Measurements from ENCODE around the gene WFDC1.

The WFDC1 gene

DNA sequence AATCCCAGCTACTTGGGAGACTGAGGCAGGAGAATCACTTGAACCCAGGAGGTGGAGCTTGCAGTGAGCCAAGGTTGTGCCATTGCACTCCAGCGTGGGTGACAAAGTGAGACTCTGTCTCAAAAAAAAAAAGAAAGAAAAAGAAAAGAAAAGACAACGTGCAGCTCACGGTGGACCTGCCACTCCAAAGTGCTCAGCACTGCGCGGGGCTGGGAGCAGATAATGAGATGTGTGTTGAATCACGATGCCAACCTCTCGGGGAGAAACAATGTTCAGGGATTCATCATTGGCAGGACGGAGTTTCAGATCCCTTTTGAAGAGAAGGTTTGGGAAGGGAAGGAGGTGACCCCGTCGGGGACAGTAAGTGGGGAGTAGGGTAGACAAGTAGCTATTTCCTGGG lies 19.2 kb downstream of the WFDC1 start:
- H3K4me1 ChIP-seq (ENCODE audit: insufficient read depth, low read length): no peaks in the 10 kb centered on the region
- no peak overlapping the region for H3K4me3 ChIP-seq (ENCODE audit: low read depth in 1 of 2, low read length in 2 of 2)
- no peak overlapping the region for H3K4me2 ChIP-seq (ENCODE audit: insufficient read depth, low read length)
- no peak for TF ChIP-seq EZH2 (IDR thresholded peaks at IDR 0.05; ENCODE audit: borderline replicate concordance, low read depth, low read length, severe bottlenecking)
- TF ChIP-seq, protein P1, sequence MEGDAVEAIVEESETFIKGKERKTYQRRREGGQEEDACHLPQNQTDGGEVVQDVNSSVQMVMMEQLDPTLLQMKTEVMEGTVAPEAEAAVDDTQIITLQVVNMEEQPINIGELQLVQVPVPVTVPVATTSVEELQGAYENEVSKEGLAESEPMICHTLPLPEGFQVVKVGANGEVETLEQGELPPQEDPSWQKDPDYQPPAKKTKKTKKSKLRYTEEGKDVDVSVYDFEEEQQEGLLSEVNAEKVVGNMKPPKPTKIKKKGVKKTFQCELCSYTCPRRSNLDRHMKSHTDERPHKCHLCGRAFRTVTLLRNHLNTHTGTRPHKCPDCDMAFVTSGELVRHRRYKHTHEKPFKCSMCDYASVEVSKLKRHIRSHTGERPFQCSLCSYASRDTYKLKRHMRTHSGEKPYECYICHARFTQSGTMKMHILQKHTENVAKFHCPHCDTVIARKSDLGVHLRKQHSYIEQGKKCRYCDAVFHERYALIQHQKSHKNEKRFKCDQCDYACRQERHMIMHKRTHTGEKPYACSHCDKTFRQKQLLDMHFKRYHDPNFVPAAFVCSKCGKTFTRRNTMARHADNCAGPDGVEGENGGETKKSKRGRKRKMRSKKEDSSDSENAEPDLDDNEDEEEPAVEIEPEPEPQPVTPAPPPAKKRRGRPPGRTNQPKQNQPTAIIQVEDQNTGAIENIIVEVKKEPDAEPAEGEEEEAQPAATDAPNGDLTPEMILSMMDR (IDR thresholded peaks at IDR 0.05; ENCODE audit: borderline replicate concordance, extremely low read depth, low read length, poor library complexity, severe bottlenecking): no peak
- peaks cover 4% of the 10 kb centered on the region for H3K9me3 ChIP-seq (ENCODE audit: insufficient read depth, low read length, severe bottlenecking)
- H3K79me2 ChIP-seq (ENCODE audit: insufficient read depth, low read length): no peaks in the 10 kb centered on the region
- no peaks in the 10 kb centered on the region; the same call in 1 of the 2 replicates for H4K20me1 ChIP-seq (ENCODE audit: insufficient read depth, low read length)
- H3K27me3 ChIP-seq (ENCODE audit: insufficient read depth, low read length, poor library complexity): no peaks in the 10 kb centered on the region
- ATAC-seq (ENCODE audit: insufficient read depth, low read depth): no peak
- DNase-seq: no peak
- H3K36me3 ChIP-seq (ENCODE audit: insufficient read depth, low read length): no peaks in the 10 kb centered on the region
- no peak overlapping the region for H2AFZ ChIP-seq (ENCODE audit: low read depth, low read length)
- no peak overlapping the region for H3K27ac ChIP-seq (ENCODE audit: low read length)
- H3K9ac ChIP-seq (ENCODE audit: low read depth, low read length): no peak overlapping the region

DNA sequence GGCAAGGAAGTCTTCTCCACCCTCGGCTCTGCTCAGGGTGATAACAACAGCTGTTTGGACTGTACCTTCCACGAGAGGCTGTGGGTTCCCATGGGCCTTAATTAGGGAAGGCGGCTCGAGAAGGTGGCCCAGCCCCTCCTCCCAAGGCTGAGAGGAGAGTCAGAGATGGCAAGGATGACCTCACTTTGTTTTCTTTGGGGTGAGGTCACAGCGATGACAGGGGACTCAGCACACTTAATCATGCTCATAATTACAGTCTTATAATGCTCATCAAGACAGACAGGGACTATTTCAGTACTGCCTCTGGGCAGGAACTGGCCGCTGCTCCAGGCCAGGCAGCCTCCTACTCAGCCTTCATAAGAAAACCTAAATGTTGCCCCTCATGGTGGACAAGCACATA lies 19.7 kb downstream of the WFDC1 start:
- TF ChIP-seq, protein P1 (IDR thresholded peaks at IDR 0.05; ENCODE audit: borderline replicate concordance, extremely low read depth, low read length, poor library complexity, severe bottlenecking): no peak
- no peak for TF ChIP-seq EZH2 (IDR thresholded peaks at IDR 0.05; ENCODE audit: borderline replicate concordance, low read depth, low read length, severe bottlenecking)
- ATAC-seq (ENCODE audit: insufficient read depth, low read depth): no peak
- no peak overlapping the region for H3K27ac ChIP-seq (ENCODE audit: low read length)

DNA sequence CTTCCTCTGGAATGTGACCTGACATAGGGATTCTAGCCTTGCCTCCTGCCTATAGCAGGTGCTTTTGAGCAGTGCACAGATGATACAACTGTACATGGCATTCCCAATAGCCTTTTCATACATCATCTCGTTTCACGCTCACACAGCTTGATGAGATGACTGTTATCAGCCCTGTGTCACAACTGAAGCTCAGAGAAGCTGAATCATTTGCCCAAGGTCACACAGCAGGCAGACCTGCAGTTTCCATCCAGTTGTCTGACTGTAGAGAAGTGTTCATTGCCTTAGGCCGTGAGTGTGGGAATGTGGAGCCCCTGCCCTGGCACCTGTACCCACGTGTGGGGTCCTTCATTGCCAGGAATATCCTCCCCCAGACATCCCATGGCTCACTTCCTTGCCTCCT lies 20.1 kb downstream of the WFDC1 start:
- Histone ChIP-seq H4K20me1 (ENCODE audit: insufficient read depth, low read length) (no peaks in the 10 kb centered on the region), H2AFZ (ENCODE audit: low read depth, low read length) (no peak overlapping the region), H3K27me3 (ENCODE audit: insufficient read depth, low read length, poor library complexity) (no peaks in the 10 kb centered on the region), H3K4me3 (ENCODE audit: low read depth in 1 of 2, low read length in 2 of 2) (no peak overlapping the region), H3K9ac (ENCODE audit: low read depth, low read length) (no peak overlapping the region), H3K9me3 (ENCODE audit: insufficient read depth, low read length, severe bottlenecking) (peaks cover 4% of the 10 kb centered on the region), H3K79me2 (ENCODE audit: insufficient read depth, low read length) (no peaks in the 10 kb centered on the region), H3K4me1 (ENCODE audit: insufficient read depth, low read length) (no peaks in the 10 kb centered on the region), H3K36me3 (ENCODE audit: insufficient read depth, low read length) (no peaks in the 10 kb centered on the region), H3K27ac (ENCODE audit: low read length) (no peak overlapping the region), H3K4me2 (ENCODE audit: insufficient read depth, low read length) (no peak overlapping the region)
- no peak for ATAC-seq (ENCODE audit: insufficient read depth, low read depth)
- TF ChIP-seq, protein P1 (IDR thresholded peaks at IDR 0.05; ENCODE audit: borderline replicate concordance, extremely low read depth, low read length, poor library complexity, severe bottlenecking): no peak
- no peak for TF ChIP-seq EZH2 (IDR thresholded peaks at IDR 0.05; ENCODE audit: borderline replicate concordance, low read depth, low read length, severe bottlenecking)
- no peak for DNase-seq

More for the DNA sequence above, 19.7 kb downstream of the WFDC1 start:
- no peaks in the 10 kb centered on the region for H3K4me1 ChIP-seq (ENCODE audit: insufficient read depth, low read length)
- H3K9me3 ChIP-seq (ENCODE audit: insufficient read depth, low read length, severe bottlenecking): peaks cover 4% of the 10 kb centered on the region
- no peaks in the 10 kb centered on the region for H3K36me3 ChIP-seq (ENCODE audit: insufficient read depth, low read length)
- no peak for DNase-seq
- H3K27me3 ChIP-seq (ENCODE audit: insufficient read depth, low read length, poor library complexity): no peaks in the 10 kb centered on the region
- H4K20me1 ChIP-seq (ENCODE audit: insufficient read depth, low read length): no peaks in the 10 kb centered on the region
- no peak overlapping the region for H3K4me2 ChIP-seq (ENCODE audit: insufficient read depth, low read length)
- H3K79me2 ChIP-seq (ENCODE audit: insufficient read depth, low read length): no peaks in the 10 kb centered on the region
- H3K4me3 ChIP-seq (ENCODE audit: low read depth in 1 of 2, low read length in 2 of 2): no peak overlapping the region
- no peak overlapping the region for H2AFZ ChIP-seq (ENCODE audit: low read depth, low read length)
- no peak overlapping the region for H3K9ac ChIP-seq (ENCODE audit: low read depth, low read length)

DNA sequence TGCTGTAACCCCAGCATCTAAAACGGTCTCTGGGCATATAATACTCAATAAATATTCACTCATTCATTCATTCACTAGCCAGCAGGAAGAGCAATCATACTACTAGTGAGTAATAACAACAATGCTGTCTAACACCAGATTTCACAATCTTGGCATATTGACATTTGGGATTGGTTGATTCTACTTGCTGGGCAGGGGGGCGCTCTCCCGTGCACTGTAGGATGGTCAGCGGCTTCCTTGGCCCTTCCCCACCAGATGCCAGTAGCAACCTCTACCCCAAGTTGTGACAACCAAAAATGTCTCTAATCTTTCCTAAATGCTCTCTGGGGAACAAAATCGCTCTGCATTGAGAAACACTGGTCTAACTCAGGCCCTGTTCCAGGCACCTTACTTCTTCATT lies 20.7 kb downstream of the WFDC1 start:
- ATAC-seq (ENCODE audit: insufficient read depth, low read depth): no peak
- no peak overlapping the region for H2AFZ ChIP-seq (ENCODE audit: low read depth, low read length)
- no peak overlapping the region for H3K9ac ChIP-seq (ENCODE audit: low read depth, low read length)
- no peaks in the 10 kb centered on the region for H3K79me2 ChIP-seq (ENCODE audit: insufficient read depth, low read length)
- H3K9me3 ChIP-seq (ENCODE audit: insufficient read depth, low read length, severe bottlenecking): peaks cover 4% of the 10 kb centered on the region
- H4K20me1 ChIP-seq (ENCODE audit: insufficient read depth, low read length): no peaks in the 10 kb centered on the region
- TF ChIP-seq EZH2 (IDR thresholded peaks at IDR 0.05; ENCODE audit: borderline replicate concordance, low read depth, low read length, severe bottlenecking): no peak
- TF ChIP-seq, protein P1 (IDR thresholded peaks at IDR 0.05; ENCODE audit: borderline replicate concordance, extremely low read depth, low read length, poor library complexity, severe bottlenecking): no peak
- no peak overlapping the region for H3K4me3 ChIP-seq (ENCODE audit: low read depth in 1 of 2, low read length in 2 of 2)
- H3K27me3 ChIP-seq (ENCODE audit: insufficient read depth, low read length, poor library complexity): peaks cover 2% of the 10 kb centered on the region
- no peak overlapping the region for H3K27ac ChIP-seq (ENCODE audit: low read length)
- no peak for DNase-seq
- H3K4me1 ChIP-seq (ENCODE audit: insufficient read depth, low read length): no peaks in the 10 kb centered on the region
- no peaks in the 10 kb centered on the region for H3K36me3 ChIP-seq (ENCODE audit: insufficient read depth, low read length)
- H3K4me2 ChIP-seq (ENCODE audit: insufficient read depth, low read length): no peak overlapping the region

Measured in DND-41 (cell line).